Transverse colon (tissue), 4 donors: ENCODE measurements around the gene UBL5.

Experiments used
- POLR2A ChIP-seq: fragments of 450-650 bp; IDR thresholded peaks from one replicate; pipeline ENCODE4 v1.6.1; 2016; ENCODE audit warnings: antibody characterized with exemption, mild to moderate bottlenecking, moderate library complexity
- POLR2AphosphoS5 ChIP-seq, 3 donors: sonication (generic); formaldehyde crosslinking; IDR thresholded peaks; one replicate each; pipeline ENCODE4 v1.6.1; 2016; ENCODE audit warnings: antibody characterized with exemption in 3 of 3
- TF ChIP-seq, protein P1 (sequence below), 5 experiments: fragments of 200-600 bp in 3 of 5; fragments of 450-650 bp in 2 of 5; sonication (generic) in 3 of 5; IDR thresholded peaks; 1 replicate in 2 of 5; 2 replicates in 3 of 5; pipeline ENCODE4 v1.5.1; 2016 to 2017; ENCODE audit warnings: antibody characterized with exemption in 5 of 5, inconsistent platforms in 3 of 5, mild to moderate bottlenecking in 2 of 5, moderate library complexity in 1 of 5

DNA sequence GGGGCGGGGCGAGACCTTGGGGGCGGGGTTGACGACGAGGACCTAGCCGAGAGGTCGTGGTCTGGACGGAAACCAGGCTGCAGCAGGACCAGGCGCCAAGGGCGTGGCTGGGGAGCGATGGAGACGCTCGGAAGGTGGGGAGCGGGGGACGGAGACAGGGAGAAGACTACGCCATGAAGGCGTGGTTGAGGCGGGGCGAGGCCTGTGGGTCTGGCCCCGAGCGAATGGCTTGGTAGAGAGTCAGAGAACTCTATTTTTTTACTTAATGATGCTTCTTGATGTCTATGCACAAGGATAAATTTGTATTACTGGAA, 8.2 kb upstream of the UBL5 start:
- TF ChIP-seq, protein P1, sequence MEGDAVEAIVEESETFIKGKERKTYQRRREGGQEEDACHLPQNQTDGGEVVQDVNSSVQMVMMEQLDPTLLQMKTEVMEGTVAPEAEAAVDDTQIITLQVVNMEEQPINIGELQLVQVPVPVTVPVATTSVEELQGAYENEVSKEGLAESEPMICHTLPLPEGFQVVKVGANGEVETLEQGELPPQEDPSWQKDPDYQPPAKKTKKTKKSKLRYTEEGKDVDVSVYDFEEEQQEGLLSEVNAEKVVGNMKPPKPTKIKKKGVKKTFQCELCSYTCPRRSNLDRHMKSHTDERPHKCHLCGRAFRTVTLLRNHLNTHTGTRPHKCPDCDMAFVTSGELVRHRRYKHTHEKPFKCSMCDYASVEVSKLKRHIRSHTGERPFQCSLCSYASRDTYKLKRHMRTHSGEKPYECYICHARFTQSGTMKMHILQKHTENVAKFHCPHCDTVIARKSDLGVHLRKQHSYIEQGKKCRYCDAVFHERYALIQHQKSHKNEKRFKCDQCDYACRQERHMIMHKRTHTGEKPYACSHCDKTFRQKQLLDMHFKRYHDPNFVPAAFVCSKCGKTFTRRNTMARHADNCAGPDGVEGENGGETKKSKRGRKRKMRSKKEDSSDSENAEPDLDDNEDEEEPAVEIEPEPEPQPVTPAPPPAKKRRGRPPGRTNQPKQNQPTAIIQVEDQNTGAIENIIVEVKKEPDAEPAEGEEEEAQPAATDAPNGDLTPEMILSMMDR (IDR thresholded peaks at IDR 0.05), result no peak
- TF ChIP-seq POLR2A, result no peak
- peak in 1 of 3 donors; percentile 59 for TF ChIP-seq POLR2AphosphoS5 (IDR thresholded peaks at IDR 0.05)
